Stomach (tissue), 4 donors: ENCODE results near the gene TBC1D14.

Source experiments
- CTCF ChIP-seq, 7 experiments: fragments of 450-650 bp in 4 of 7; fragments of 200-600 bp in 3 of 7; sonication (generic) in 3 of 7; IDR thresholded peaks; one replicate each; pipeline ENCODE4 v1.5.1; 2016 to 2019; ENCODE audit warnings: antibody characterized with exemption in 7 of 7, control low read depth in 2 of 7, mild to moderate bottlenecking in 1 of 7
- EP300 ChIP-seq: sonication (generic); formaldehyde crosslinking; IDR thresholded peaks from one replicate; pipeline ENCODE4 v1.6.1; 2017; ENCODE audit warnings: antibody characterized with exemption
- POLR2A ChIP-seq, 4 donors: fragments of 450-650 bp; IDR thresholded peaks; one replicate each; pipeline ENCODE4 v1.6.1; 2016; ENCODE audit warnings: antibody characterized with exemption in 4 of 4, control low read depth in 2 of 4, mild to moderate bottlenecking in 1 of 4, moderate library complexity in 1 of 4

- TF ChIP-seq EP300 (no peak), CTCF (IDR thresholded peaks at IDR 0.05) (no peak), POLR2A (IDR thresholded peaks at IDR 0.05) (no peak)
Observed at GRCh38 chr4:6991771-6992557, 82.3 kb downstream of the TBC1D14 start.
